Tongue (tissue), 2 donors: Measurements from ENCODE around the gene PIP4K2A. TPM values are rescaled to one million over a fixed set of nuclear protein-coding genes. Genes with fewer than 3 reads are reported as not detected.
"Not testable (repeated sequence)": the region's sequence is repeated elsewhere in the genome, so short reads cannot be mapped to it uniquely, and the experiment has no call there.

Experiments used
- DNase-seq: peaks from one replicate; pipeline ENCODE4 v3.0.0-alpha.2; 2015
- total RNA-seq: library from RNA; depleted of rRNA; stranded (reverse); fragments of >200 nt; gene quantifications from one replicate; pipeline ENCODE4 v1.2.3, GENCODE V29; 2014

Gene PIP4K2A
- total RNA-seq, 1 donor from 2014 or later: 19.8 TPM

- not testable (repeated sequence) for DNase-seq
These were observed 4.3 kb upstream of the PIP4K2A start for GRCh38 chr10:22718659-22719058.

- DNase-seq: no peak
These were observed 3.4 kb upstream of the PIP4K2A start for GRCh38 chr10:22717728-22718127.

GRCh38 chr10:22716943-22717342 lies 2.6 kb upstream of the PIP4K2A start:
- no peak for DNase-seq

DNA sequence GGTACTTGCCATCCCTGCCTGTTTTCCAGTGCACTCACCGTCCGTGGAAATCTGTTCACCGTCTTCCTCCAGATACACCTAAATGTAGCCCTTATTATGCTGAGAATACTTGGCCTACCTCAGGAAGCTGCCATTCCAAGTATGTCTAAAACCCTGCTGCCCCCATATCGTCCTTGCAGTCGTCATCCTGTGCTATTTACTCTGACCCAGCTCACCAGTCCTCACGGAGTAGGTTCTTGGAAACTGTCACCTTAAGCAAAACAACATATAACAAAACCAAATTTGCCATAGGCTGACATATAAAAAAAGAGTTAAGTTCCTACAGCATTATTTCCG lies 880 bp upstream of the PIP4K2A start:
- DNase-seq: no peak

DNA sequence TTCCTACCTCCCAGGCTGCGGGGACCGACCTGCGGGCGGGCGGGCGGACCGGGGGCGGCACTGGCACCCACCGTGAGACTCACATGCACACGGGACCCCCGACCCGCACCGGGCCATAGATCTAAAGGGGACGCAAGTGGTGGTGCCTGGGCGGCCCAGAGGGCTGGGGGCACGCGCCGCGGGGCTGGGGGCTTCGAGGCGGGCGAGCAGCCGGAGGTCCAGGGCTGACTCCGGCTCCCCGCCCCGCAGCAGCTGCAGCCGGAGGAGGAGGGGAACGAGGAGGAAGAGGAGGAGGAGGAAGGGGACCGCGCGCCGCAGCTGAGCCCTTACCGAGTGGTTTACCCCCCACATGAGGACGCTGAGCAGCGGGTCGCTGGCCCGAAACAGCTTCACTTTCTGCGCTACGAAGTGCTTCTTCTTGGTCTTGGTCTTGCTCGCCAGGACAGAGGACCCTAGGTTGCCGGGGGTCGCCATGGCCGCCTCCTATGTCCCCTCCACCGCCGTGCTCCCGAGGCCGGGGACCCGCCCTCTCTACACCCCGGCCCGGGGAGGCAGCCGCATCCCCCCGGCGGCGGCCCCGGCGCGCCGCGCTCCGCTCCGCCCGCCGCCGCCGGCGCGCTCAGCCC lies 412 bp downstream of the PIP4K2A start:
- DNase-seq: peak; percentile 45

- DNase-seq: peak; percentile 58
These were observed 1.2 kb downstream of the PIP4K2A start for GRCh38 chr10:22712956-22713852.

DNA sequence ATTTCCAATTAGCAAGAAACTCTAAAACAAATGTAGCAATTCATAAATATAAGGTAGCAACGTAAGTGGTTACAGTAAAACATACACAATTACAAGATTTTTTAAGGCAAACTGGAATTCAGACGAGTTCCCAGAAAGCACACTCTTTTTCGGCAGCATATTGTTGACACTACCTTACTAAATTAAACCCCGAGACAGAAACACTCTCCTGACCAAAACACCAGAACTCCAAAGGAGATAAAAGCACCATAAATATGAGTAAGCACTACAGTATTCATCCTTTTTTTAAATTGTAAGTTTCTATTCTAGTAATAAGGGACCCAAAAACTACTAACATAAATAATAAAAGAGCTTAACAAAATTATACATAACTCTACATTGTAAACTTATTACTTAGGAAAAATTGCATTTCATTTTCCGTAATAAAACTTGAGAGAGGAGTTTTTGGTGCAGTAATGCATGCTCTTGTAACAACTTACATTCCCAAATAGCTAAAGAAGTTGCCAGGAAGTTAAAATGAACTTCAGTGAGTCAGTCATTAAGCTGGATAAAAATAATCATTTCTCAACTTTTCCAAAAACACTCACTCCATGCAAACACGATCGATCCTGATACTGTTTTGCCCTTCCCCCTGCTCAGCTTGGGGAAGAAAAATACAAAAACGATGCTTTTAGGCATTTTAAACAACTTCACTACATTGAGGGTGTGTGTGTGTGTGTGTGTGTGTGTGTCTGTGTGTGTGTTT lies 2.0 kb downstream of the PIP4K2A start:
- DNase-seq: peak; percentile 16

DNA sequence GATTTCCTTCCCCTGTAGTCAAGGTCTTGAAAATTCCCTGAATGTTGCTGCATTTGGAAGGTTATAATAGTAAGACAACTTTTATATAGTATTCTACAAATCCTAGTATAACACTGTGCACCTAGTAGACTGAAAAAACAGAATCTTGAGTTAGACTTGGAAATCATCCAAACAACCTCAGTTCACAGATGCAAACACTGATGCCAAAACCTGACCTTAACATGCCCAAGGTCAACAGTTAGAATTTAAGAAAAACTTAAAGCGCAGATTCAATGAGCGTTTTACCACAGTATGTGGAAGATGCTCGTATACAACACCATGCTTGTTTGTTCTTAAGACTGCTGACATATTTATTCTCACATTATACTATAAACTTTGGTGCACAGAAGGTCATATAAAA lies 3.0 kb downstream of the PIP4K2A start:
- DNase-seq: no peak

DNA sequence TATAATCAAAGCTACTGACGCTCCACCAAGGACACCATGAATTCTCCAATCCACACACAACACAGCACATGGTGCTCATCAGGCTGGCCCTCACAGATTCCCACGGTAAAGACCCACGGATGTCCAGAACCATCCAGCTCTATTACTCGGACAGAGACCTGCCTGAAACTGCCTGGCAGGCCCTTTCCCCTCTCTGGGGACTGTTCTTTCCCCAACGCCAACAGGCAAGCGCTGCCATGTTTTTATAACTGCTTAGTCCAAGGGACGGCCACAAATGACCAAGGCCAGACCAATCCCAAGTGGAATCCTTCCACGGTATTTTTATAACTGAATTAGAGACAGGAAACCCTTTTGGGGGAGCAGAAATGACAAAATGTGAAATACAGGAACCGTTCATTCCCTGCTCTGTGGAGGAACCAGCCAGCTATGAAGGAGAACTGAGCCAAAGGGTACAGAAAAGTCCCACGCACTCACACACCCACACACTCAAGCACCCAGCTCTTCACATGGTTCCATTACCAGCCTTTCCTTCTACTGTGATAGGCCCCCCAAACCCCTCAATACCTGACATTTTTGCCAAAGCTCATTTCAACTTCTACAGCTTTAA lies 4.1 kb downstream of the PIP4K2A start:
- no peak for DNase-seq

GRCh38 chr10:22708772-22709171 lies 5.6 kb downstream of the PIP4K2A start:
- DNase-seq: no peak

DNA sequence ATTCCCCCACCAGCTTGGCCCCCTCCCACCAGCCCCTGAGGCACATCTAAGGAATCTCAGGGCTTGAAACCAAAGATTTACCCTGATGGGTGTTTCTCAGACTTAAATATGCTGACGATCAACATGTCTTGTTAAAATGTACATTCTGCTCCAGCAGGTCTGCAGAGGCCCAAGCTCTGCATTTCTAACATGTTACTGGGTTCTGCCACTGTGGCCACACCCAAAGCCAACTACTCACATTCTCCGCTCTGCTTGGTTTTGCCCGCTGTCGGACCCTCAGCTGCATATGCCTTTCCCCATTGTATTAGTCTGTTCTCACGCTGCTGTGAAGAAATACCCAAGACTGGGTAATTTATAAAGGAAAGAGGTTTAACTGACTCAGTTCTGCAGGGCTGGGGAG lies 8.9 kb downstream of the PIP4K2A start:
- no peak for DNase-seq

DNA sequence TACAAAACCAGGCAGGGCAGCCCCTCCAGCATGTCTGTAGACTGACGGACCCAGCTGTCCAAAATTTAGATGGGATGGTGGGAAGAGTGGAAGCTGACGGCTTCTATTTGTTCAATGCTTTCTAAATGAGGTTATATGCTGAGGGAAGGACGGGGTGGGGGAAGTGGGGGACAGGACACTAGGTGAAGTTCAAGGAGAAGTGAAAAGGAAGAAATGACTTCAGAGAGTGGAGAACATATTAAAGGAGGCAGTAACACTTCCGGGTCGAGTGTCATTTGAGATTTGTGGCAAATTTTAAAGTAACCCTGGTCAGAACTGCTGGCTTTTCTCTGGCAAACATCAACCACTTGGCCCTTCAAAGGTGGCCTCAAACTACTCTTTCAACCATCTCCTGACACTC lies 9.4 kb downstream of the PIP4K2A start:
- no peak for DNase-seq

DNA sequence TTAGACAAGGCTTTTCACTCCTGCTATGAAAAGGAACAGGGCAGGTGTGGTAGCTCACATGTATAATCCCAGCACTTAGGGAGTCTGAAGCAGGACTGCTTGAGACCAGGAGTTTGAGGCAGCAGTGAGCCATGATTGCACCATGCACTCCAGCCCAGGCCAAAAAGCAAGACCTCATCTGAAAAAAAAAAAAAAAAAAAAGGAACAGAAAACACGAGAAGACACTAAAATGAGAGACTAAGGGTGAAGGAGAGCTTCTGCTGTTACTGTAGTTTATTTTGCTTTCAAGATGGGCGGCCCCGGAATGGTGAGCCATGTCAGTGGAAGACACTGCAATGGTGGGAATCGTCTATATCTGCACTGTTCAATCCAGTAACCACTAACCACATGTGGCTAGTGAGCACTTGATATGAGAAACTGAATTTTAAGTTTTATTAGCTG lies 9.9 kb downstream of the PIP4K2A start:
- no peak for DNase-seq

DNA sequence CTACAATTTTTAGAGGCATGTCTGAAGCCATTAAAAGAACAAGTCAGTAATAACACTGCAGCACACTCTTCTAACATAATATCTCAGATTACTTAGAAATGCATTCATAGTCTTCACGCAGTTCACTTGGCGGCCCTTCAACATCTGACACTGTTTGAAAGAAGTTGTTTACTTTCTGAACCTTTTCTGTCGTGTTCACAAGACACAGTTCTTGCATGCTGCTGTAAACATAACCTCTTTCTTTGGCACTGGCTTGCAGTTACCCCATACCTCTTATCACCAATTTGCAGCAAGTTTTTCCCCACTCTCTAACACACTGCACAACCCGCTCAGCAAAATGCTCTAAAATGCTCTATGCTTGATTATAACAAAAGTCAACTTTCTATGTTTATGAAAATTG lies 12.0 kb downstream of the PIP4K2A start:
- DNase-seq: peak; percentile 41

GRCh38 chr10:22701132-22701826 lies 13.1 kb downstream of the PIP4K2A start:
- DNase-seq: no peak

GRCh38 chr10:22700489-22700888 lies 13.9 kb downstream of the PIP4K2A start:
- DNase-seq: no peak

DNA sequence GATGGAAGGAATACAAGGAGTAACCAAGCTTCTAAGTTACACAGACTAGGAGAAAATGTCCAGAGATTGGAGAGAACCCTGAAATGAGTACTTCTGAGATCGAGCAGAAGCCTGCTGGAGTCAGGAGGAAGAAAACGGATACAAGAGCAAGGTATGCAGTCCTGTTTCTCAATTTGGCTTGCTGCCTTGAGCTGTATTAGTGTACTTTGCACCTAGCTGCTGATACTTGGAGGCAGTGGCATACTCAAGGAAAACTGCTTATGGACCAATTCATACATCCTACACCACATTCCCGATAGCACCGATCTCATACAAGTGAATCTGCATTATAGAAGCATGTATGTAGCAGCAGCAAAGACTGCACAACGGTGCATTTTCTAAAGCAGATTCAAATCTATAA lies 14.4 kb downstream of the PIP4K2A start:
- DNase-seq: no peak

GRCh38 chr10:22698941-22699440 lies 15.4 kb downstream of the PIP4K2A start:
- no peak for DNase-seq

DNA sequence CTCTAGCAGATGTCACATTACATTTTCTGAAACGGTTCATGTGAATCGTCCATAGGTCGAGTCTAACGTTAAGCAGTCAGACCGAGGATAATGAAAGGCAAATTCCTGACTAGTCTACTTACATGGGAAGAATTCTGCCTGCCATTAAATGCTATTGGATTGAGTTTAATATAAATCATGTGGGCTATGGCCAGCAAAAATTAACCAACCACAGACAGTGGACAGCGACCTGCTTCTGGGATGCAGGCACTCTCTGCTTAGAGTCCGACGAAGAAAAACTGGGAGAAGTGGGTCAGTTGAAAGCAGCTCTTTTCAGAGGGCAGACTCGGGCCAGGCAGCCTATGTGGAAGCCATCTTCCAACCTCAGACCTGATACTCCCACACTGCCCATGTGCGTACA lies 16.6 kb downstream of the PIP4K2A start:
- no peak for DNase-seq

DNA sequence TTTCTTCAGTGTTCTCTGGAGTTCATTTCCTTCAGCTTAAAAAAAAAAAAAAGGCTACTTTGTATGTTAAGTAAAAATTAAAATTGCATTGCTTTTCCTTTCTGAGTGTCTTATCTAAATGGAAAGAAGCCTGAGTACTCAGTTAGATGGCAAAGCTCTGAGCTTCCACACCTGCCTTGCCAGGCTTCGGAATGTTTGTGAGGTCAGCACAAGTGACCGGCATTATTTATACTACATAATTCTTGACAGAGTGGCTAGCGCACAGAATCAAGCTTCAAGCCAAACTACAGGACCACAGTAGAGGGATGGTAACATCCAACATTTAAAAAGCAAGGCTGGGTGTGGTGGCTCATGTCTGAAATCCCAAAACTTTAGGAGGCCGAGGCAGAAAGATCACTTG lies 17.3 kb downstream of the PIP4K2A start:
- DNase-seq: no peak

- DNase-seq: no peak
These were observed 20.5 kb downstream of the PIP4K2A start for GRCh38 chr10:22693860-22694259.

- no peak for DNase-seq
These were observed 21.0 kb downstream of the PIP4K2A start for GRCh38 chr10:22693371-22693784.
